ENCODE results near the gene TCF4.

- TF ChIP-seq CTCF (IDR thresholded peaks at IDR 0.05) (no peak), POLR2A (IDR thresholded peaks at IDR 0.05) (no peak), POLR2AphosphoS5 (IDR thresholded peaks at IDR 0.05) (peak in 1 of 3 donors; percentile 20)
Observed at GRCh38 chr18:55251254-55251971, 336.6 kb downstream of the TCF4 start.

Measured in stomach (tissue), 4 donors.